D721Med (cell line): Measurements from ENCODE around the gene GNMT.
"Not testable (repeated sequence)": the region's sequence is repeated elsewhere in the genome, so short reads cannot be mapped to it uniquely, and the experiment has no call there.

ENCODE experiments used
- DNase-seq: peaks from one replicate; pipeline ENCODE4 v3.0.0; 2011; ENCODE audit warnings: low spot score; ENCODE audit not compliant: insufficient read length
- FAIRE-seq: peaks from 2 replicates; lab custom pipeline; 2011; peaks lifted over from hg19 to GRCh38; lab: Jason Lieb, UNC
- CTCF ChIP-seq: IDR thresholded peaks from 2 replicates; pipeline ENCODE4 v1.5.1; 2012; ENCODE audit warnings: mild to moderate bottlenecking, control low read depth; ENCODE audit not compliant: insufficient read depth; ENCODE audit errors: missing control alignments

The GNMT gene

DNA sequence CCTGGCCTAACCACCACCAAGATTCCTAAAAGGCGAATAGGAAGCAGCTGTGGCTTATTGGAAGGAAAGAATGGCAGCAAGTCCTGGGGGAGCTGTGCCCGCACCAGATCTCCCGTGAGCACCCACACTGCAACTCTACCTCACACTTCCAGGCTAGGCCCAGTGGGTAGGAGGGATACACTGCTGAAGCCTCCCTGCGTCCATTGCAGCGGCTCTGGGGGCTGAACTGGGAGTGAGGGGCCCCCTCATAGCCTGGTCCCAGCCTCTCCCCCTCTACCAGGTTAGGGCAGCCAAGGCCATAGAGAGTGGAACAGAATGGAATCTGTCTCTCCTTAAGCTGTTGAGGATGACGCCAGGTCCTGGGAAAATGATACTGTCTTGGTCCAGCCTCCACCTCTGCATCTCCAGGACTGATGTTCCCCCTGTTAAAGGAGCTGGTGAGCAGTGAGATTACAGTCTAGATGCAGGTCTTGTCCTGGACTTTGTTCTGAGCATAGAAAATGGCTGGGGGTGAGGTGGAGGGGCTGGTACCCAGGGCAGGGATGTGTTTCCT lies 20.0 kb upstream of the GNMT start:
- FAIRE-seq (no peak), DNase-seq (no peak)
- TF ChIP-seq CTCF: no peak

DNA sequence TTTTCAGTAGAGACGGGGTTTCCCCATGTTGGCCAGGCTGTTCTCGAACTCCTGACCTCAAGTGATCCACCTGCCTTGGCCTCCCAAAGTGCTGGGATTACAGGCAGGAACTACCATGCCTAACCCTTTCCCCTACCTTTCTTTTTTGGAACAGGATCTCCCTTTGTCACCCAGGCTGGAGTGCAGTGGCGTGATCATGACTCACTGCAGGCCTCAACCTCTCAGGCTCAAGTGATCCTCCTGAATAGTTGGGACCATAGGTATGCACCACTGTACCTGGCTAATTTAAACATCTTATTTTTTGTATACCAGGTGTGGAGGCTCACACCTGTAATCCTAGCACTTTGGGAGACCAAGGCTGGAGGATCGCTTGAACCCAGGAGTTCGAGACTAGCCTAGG lies 19.2 kb upstream of the GNMT start:
- not testable (repeated sequence) for DNase-seq, FAIRE-seq

GRCh38 chr6:42942444-42942843 lies 18.1 kb upstream of the GNMT start:
- DNase-seq (no peak), FAIRE-seq (no peak)
- TF ChIP-seq CTCF: no peak

GRCh38 chr6:42947950-42948349 lies 12.6 kb upstream of the GNMT start:
- DNase-seq: no peak
- FAIRE-seq: no peak
- TF ChIP-seq CTCF: no peak

- no peak for FAIRE-seq
- no peak for DNase-seq
- no peak for TF ChIP-seq CTCF
These were observed 8.2 kb upstream of the GNMT start for GRCh38 chr6:42952389-42952788.

DNA sequence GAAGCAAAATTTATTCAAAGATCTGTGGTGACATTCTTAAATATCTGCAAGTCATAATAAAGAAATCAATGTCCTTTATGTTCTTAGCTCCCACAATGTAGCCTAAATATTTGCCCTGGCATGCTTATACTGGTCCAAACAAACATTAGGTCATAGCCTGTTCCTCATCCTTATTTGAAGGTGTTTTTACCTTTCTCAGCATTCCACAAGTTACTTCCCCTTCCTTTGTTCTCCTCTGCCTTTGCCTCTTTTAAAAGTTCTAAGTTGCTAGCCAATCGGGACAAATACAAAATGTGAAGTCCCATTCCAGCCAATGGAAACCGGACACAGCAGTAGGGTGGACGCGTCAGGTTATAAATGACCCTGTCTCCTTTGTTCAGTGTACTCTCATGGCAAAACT lies 6.1 kb upstream of the GNMT start:
- not testable (repeated sequence) for FAIRE-seq

GRCh38 chr6:42958125-42958524 lies 2.4 kb upstream of the GNMT start:
- no peak for DNase-seq
- no peak for FAIRE-seq
- TF ChIP-seq CTCF: no peak

More for the DNA sequence above, 6.1 kb upstream of the GNMT start:
- DNase-seq: not testable (repeated sequence)

DNA sequence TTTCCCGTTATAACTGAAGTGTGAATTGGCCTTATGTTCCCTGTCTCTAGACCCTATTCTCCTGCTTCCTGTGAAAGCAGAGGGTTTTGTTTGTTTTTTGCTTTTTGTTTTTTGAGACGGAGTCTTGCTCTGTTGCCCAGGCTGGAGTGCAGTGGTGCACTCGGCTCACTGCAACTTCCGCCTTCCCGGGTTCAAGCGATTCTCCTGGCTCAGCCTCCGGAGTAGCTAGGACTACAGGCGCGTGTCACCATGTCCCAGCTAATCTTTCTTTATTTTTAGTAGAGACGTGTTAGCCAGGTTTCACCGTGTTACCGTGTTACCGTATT lies 674 bp upstream of the GNMT start:
- no peak for TF ChIP-seq CTCF
- no peak for FAIRE-seq
- DNase-seq: no peak
